Measurements from ENCODE around the gene IGF2R.
"Not testable (repeated sequence)": the region's sequence is repeated elsewhere in the genome, so short reads cannot be mapped to it uniquely, and the experiment has no call there.

Gene IGF2R

GRCh38 chr6:160131636-160132296 is 162.9 kb downstream of the IGF2R start:
- no peak overlapping the region for H3K27ac ChIP-seq

GRCh38 chr6:160132297-160132637 is 163.4 kb downstream of the IGF2R start:
- no peak for DNase-seq (ENCODE audit: low read depth, low spot score)
- H3K27ac ChIP-seq, result no peak overlapping the region

More at GRCh38 chr6:160131636-160132296, 162.9 kb downstream of the IGF2R start:
- DNase-seq (ENCODE audit: low read depth, low spot score), result no peak

GRCh38 chr6:160132776-160133338 is 164.0 kb downstream of the IGF2R start:
- DNase-seq (ENCODE audit: low read depth, low spot score), result no peak

GRCh38 chr6:160133441-160134336 is 164.8 kb downstream of the IGF2R start:
- DNase-seq (ENCODE audit: low read depth, low spot score), result no peak
- H3K27ac ChIP-seq, result no peak overlapping the region

More at GRCh38 chr6:160132776-160133338, 164.0 kb downstream of the IGF2R start:
- H3K27ac ChIP-seq, result no peak overlapping the region

- DNase-seq (ENCODE audit: low read depth, low spot score); H3K27ac ChIP-seq: not testable (repeated sequence)
Measured at GRCh38 chr6:160134337-160134751, 165.5 kb downstream of the IGF2R start.

- DNase-seq (ENCODE audit: low read depth, low spot score), result no peak
Measured at GRCh38 chr6:160134779-160135547, 166.1 kb downstream of the IGF2R start.

GRCh38 chr6:160135907-160136655 is 167.2 kb downstream of the IGF2R start:
- H3K27ac ChIP-seq, result no peak overlapping the region
- no peak for DNase-seq (ENCODE audit: low read depth, low spot score)

More at GRCh38 chr6:160134779-160135547, 166.1 kb downstream of the IGF2R start:
- H3K27ac ChIP-seq, result no peak overlapping the region

GRCh38 chr6:160137130-160137988 is 168.5 kb downstream of the IGF2R start:
- no peak for DNase-seq (ENCODE audit: low read depth, low spot score)
- H3K27ac ChIP-seq, result no peak overlapping the region

- DNase-seq (ENCODE audit: low read depth, low spot score), result no peak
- H3K27ac ChIP-seq, result no peak overlapping the region
Measured at GRCh38 chr6:160137989-160138835, 169.3 kb downstream of the IGF2R start.

GRCh38 chr6:160138839-160139419 is 170.0 kb downstream of the IGF2R start:
- no peak for DNase-seq (ENCODE audit: low read depth, low spot score)
- no peak overlapping the region for H3K27ac ChIP-seq

GRCh38 chr6:160139420-160139851 is 170.6 kb downstream of the IGF2R start:
- H3K27ac ChIP-seq, result no peak overlapping the region
- DNase-seq (ENCODE audit: low read depth, low spot score), result no peak

- not testable (repeated sequence) for H3K27ac ChIP-seq
Measured at GRCh38 chr6:160140493-160140892, 171.6 kb downstream of the IGF2R start.

GRCh38 chr6:160141001-160141726 is 172.3 kb downstream of the IGF2R start:
- H3K27ac ChIP-seq, result no peak overlapping the region
- no peak for DNase-seq (ENCODE audit: low read depth, low spot score)

More at GRCh38 chr6:160140493-160140892, 171.6 kb downstream of the IGF2R start:
- DNase-seq (ENCODE audit: low read depth, low spot score), result not testable (repeated sequence)

GRCh38 chr6:160142115-160142715 is 173.3 kb downstream of the IGF2R start:
- DNase-seq (ENCODE audit: low read depth, low spot score), result no peak
- no peak overlapping the region for H3K27ac ChIP-seq

GRCh38 chr6:160146454-160147145 is 177.7 kb downstream of the IGF2R start:
- no peak overlapping the region for H3K27ac ChIP-seq
- DNase-seq (ENCODE audit: low read depth, low spot score), result no peak

- H3K27ac ChIP-seq, result no peak overlapping the region
- no peak for DNase-seq (ENCODE audit: low read depth, low spot score)
Measured at GRCh38 chr6:160147146-160147536, 178.3 kb downstream of the IGF2R start.
